WTC11 (cell line): Measurements from ENCODE around the gene PDCD5. TPM values are rescaled to one million over a fixed set of nuclear protein-coding genes. Genes with fewer than 3 reads are reported as not detected.

Experiments used
- ATAC-seq: fragments of 200-7000 bp; cut with Tn5 transposase; 2 replicates; pipeline ENCODE4 v1.10.0; 2021; ENCODE audit warnings: mild to moderate bottlenecking, moderate library complexity
- CTCF ChIA-PET: fragments of 300-600 bp; sonication (Branson Sonifier 250); formaldehyde crosslinking; loops from one replicate; lab custom pipeline; 2021; ENCODE audit warnings: antibody characterized with exemption; lab: Charles Lee
- POLR2A ChIA-PET: fragments of 350-600 bp; sonication (Branson Sonifier 250); formaldehyde crosslinking; loops from one replicate; lab custom pipeline; 2021; ENCODE audit warnings: antibody characterized with exemption; lab: Charles Lee
- DNase-seq: peaks from one replicate; pipeline ENCODE4 v3.0.0; 2021; ENCODE audit warnings: low spot score
- H3K27ac Mint-ChIP-seq: 2 replicates; pipeline ENCODE4 v1.8.0; 2021; ENCODE audit warnings: mixed read lengths
- H3K27me3 Mint-ChIP-seq: 2 replicates; pipeline ENCODE4 v1.8.0; 2021; ENCODE audit warnings: low read depth, mild to moderate bottlenecking, moderate library complexity, mixed read lengths
- H3K36me3 Mint-ChIP-seq: 2 replicates; pipeline ENCODE4 v1.8.0; 2021; ENCODE audit warnings: mixed read lengths
- H3K4me1 Mint-ChIP-seq: 2 replicates; pipeline ENCODE4 v1.8.0; 2022; ENCODE audit warnings: mixed read lengths
- H3K4me3 Mint-ChIP-seq: 2 replicates; pipeline ENCODE4 v1.8.0; 2021; ENCODE audit warnings: mild to moderate bottlenecking, moderate library complexity, mixed read lengths
- H3K9me3 Mint-ChIP-seq: 2 replicates; pipeline ENCODE4 v1.8.0; 2021; ENCODE audit warnings: mixed read lengths
- ATF1 ChIP-seq: sonication (generic); formaldehyde crosslinking; IDR thresholded peaks from 2 replicates; pipeline ENCODE4 v1.8.1; 2023; ENCODE audit warnings: mild to moderate bottlenecking, moderate library complexity, missing genetic modification reagents
- ATF6 ChIP-seq: sonication (generic); formaldehyde crosslinking; IDR thresholded peaks from 2 replicates; pipeline ENCODE4 v1.8.1; 2023; ENCODE audit warnings: mild to moderate bottlenecking, missing genetic modification reagents
- CBFB ChIP-seq: sonication (generic); formaldehyde crosslinking; IDR thresholded peaks from 2 replicates; pipeline ENCODE4 v1.8.1; 2022; ENCODE audit warnings: mild to moderate bottlenecking, low read depth, missing genetic modification reagents
- CREB1 ChIP-seq: sonication (generic); formaldehyde crosslinking; IDR thresholded peaks from 2 replicates; pipeline ENCODE4 v1.8.0; 2023; ENCODE audit warnings: mild to moderate bottlenecking, missing genetic modification reagents
- CREM ChIP-seq: sonication (generic); formaldehyde crosslinking; IDR thresholded peaks from 2 replicates; pipeline ENCODE4 v1.8.1; 2022; ENCODE audit warnings: mild to moderate bottlenecking, missing genetic modification reagents, moderate library complexity
- CTCF ChIP-seq: fragments of 200-600 bp; IDR thresholded peaks from 2 replicates; pipeline ENCODE4 v1.8.0; 2022; ENCODE audit warnings: antibody characterized with exemption
- ELF4 ChIP-seq: sonication (generic); formaldehyde crosslinking; IDR thresholded peaks from 2 replicates; pipeline ENCODE4 v1.8.1; 2022; ENCODE audit warnings: low read depth, mild to moderate bottlenecking, moderate library complexity, missing genetic modification reagents
- FOXJ3 ChIP-seq: sonication (generic); formaldehyde crosslinking; IDR thresholded peaks from 2 replicates; pipeline ENCODE4 v1.9.0; 2021; ENCODE audit warnings: missing genetic modification reagents, mild to moderate bottlenecking, borderline replicate concordance
- FOXP4 ChIP-seq: sonication (generic); formaldehyde crosslinking; IDR thresholded peaks from 2 replicates; pipeline ENCODE4 v1.8.0; 2022; ENCODE audit warnings: mild to moderate bottlenecking, missing genetic modification reagents
- GRHL2 ChIP-seq: fragments of 250-450 bp; sonication (Bioruptor Pico); IDR thresholded peaks from 2 replicates; pipeline ENCODE4 v1.8.0; 2022; ENCODE audit warnings: mild to moderate bottlenecking, moderate library complexity; ENCODE audit not compliant: insufficient replicate concordance, severe bottlenecking
- JUN ChIP-seq: sonication (generic); formaldehyde crosslinking; IDR thresholded peaks from 2 replicates; pipeline ENCODE4 v1.8.0; 2023; ENCODE audit warnings: mild to moderate bottlenecking, missing genetic modification reagents
- KAT7 ChIP-seq: sonication (generic); formaldehyde crosslinking; IDR thresholded peaks from 2 replicates; pipeline ENCODE4 v1.8.1; 2023; ENCODE audit warnings: missing genetic modification reagents, mild to moderate bottlenecking, borderline replicate concordance
- MLX ChIP-seq: sonication (generic); formaldehyde crosslinking; IDR thresholded peaks from 2 replicates; pipeline ENCODE4 v1.8.1; 2023; ENCODE audit warnings: mild to moderate bottlenecking, missing genetic modification reagents, moderate library complexity
- NFATC4 ChIP-seq: fragments of 250-450 bp; sonication (Bioruptor Pico); IDR thresholded peaks from 2 replicates; pipeline ENCODE4 v1.9.0; 2021; ENCODE audit warnings: mild to moderate bottlenecking
- RORB ChIP-seq: fragments of 250-450 bp; sonication (Bioruptor Pico); IDR thresholded peaks from 2 replicates; pipeline ENCODE4 v1.9.0; 2021; ENCODE audit warnings: mild to moderate bottlenecking
- TCF7 ChIP-seq: sonication (generic); formaldehyde crosslinking; IDR thresholded peaks from 2 replicates; pipeline ENCODE4 v1.8.0; 2022; ENCODE audit warnings: mild to moderate bottlenecking, low read depth, missing genetic modification reagents, moderate library complexity
- TEAD1 ChIP-seq: sonication (generic); formaldehyde crosslinking; IDR thresholded peaks from 2 replicates; pipeline ENCODE4 v1.8.0; 2022; ENCODE audit warnings: mild to moderate bottlenecking, missing genetic modification reagents
- ZMAT4 ChIP-seq: fragments of 250-450 bp; sonication (Bioruptor Pico); IDR thresholded peaks from 2 replicates; pipeline ENCODE4 v1.9.0; 2021; ENCODE audit warnings: mild to moderate bottlenecking
- ZNF532 ChIP-seq: fragments of 250-450 bp; sonication (Bioruptor Pico); IDR thresholded peaks from 2 replicates; pipeline ENCODE4 v1.9.0; 2021; ENCODE audit warnings: mild to moderate bottlenecking, borderline replicate concordance
- total RNA-seq: library from RNA; stranded (reverse); gene quantifications from 3 replicates; pipeline ENCODE4 v1.2.3, GENCODE V29; 2021

Gene PDCD5
- total RNA-seq, 1 experiment from 2014 or later: 89.5 TPM

- TF ChIP-seq MLX (CRISPR knock-in tag): no peak
- TF ChIP-seq, all 79 proteins: peak for 0
Measured at GRCh38 chr19:32542477-32543108, 38.4 kb upstream of the PDCD5 start (continued).

- no peaks in the 10 kb centered on the region for H3K36me3 Mint-ChIP-seq
- no peak for DNase-seq
- peaks cover 6% of the 10 kb centered on the region for H3K9me3 Mint-ChIP-seq
- H3K4me3 Mint-ChIP-seq: no peak overlapping the region
- POLR2A ChIA-PET: no interaction called here
- H3K27ac Mint-ChIP-seq: no peak overlapping the region
- TF ChIP-seq CTCF (no peak), ATF6 (CRISPR knock-in tag) (no peak), MLX (CRISPR knock-in tag) (no peak), TCF7 (no peak), KAT7 (CRISPR knock-in tag) (no peak), TEAD1 (CRISPR knock-in tag) (no peak), CREM (CRISPR knock-in tag) (no peak), ATF1 (CRISPR knock-in tag) (no peak), ZMAT4 (CRISPR knock-in tag) (no peak), GRHL2 (CRISPR knock-in tag) (no peak)
- TF ChIP-seq, all 79 proteins: peak for 0
- ATAC-seq: no peak
- Mint-ChIP-seq H3K27me3 (no peaks in the 10 kb centered on the region), H3K4me1 (no peaks in the 10 kb centered on the region)
- CTCF ChIA-PET: no interaction called here
Measured at GRCh38 chr19:32543115-32543900, 37.7 kb upstream of the PDCD5 start.

- Mint-ChIP-seq H3K4me3 (no peak overlapping the region), H3K4me1 (no peaks in the 10 kb centered on the region), H3K36me3 (no peaks in the 10 kb centered on the region), H3K27ac (no peak overlapping the region), H3K9me3 (no peaks in the 10 kb centered on the region), H3K27me3 (no peaks in the 10 kb centered on the region)
- ChIA-PET POLR2A (no interaction called here), CTCF (interaction anchor here (0.5 to 0.6 kb wide), 2 partner anchors 19 to 92 kb away, joined by 3 read pairs; no protein-coding TSS in a partner anchor)
- TF ChIP-seq RORB (CRISPR knock-in tag): no peak
- no peak for TF ChIP-seq FOXP4 (CRISPR knock-in tag)
- TF ChIP-seq NFATC4 (CRISPR knock-in tag): no peak
- TF ChIP-seq ZNF532 (CRISPR knock-in tag): no peak
- no peak for TF ChIP-seq FOXJ3
- TF ChIP-seq JUN: no peak
- TF ChIP-seq CREB1 (CRISPR knock-in tag): no peak
- TF ChIP-seq CBFB (CRISPR knock-in tag): no peak
- no peak for TF ChIP-seq ELF4 (CRISPR knock-in tag)
- ATAC-seq: no peak
- no peak for DNase-seq
Measured at GRCh38 chr19:32544917-32545316, 36.1 kb upstream of the PDCD5 start.
